Cardiac muscle cell (in vitro differentiated cells and primary cell): Measurements from ENCODE around the gene RNF213. TPM values are rescaled to one million over a fixed set of nuclear protein-coding genes. Genes with fewer than 3 reads are reported as not detected.

ENCODE experiments used
- DNase-seq, 2 donors: peaks; one replicate each; pipeline versions ENCODE4 v3.0.0 to v3.0.0-alpha.2; 2010 to 2017; ENCODE audit warnings: low read depth in 1 of 2, low spot score in 1 of 2
- H3K27ac ChIP-seq: fragments of 200-600 bp; sonication (generic); 2 replicates; pipeline ENCODE4 v1.5.1; 2016
- H3K27me3 ChIP-seq: fragments of 200-600 bp; sonication (generic); 2 replicates; pipeline ENCODE4 v1.6.0; 2016; ENCODE audit warnings: control low read depth
- H3K36me3 ChIP-seq: fragments of 200-600 bp; sonication (generic); 2 replicates; pipeline ENCODE4 v1.5.1; 2016; ENCODE audit warnings: control low read depth
- H3K4me1 ChIP-seq: fragments of 200-600 bp; sonication (generic); 2 replicates; pipeline ENCODE4 v1.8.1; 2017; ENCODE audit warnings: low read depth, mild to moderate bottlenecking, mixed run types
- H3K4me3 ChIP-seq: fragments of 200-600 bp; sonication (generic); 2 replicates; pipeline ENCODE4 v1.5.1; 2016; ENCODE audit warnings: mild to moderate bottlenecking
- H3K9me3 ChIP-seq: fragments of 200-600 bp; sonication (generic); 2 replicates; pipeline ENCODE4 v1.5.1; 2017; ENCODE audit warnings: low read depth, mild to moderate bottlenecking, control low read depth
- CTCF ChIP-seq: IDR thresholded peaks from 2 replicates; pipeline ENCODE4 v1.5.1; 2012; ENCODE audit warnings: low read depth, mild to moderate bottlenecking, low read length
- polyA plus RNA-seq: library from polyadenylated mRNA; unstranded; fragments of >200 nt; fragmentation: Nextera tagmentation; extraction: Ambion mirVana; gene quantifications from 2 replicates; pipeline ENCODE4 v1.2.1, GENCODE V29; 2016
- total RNA-seq: library from RNA; depleted of rRNA; stranded (reverse); fragments of >200 nt; gene quantifications from 2 replicates; pipeline ENCODE4 v1.2.3, GENCODE V29; 2016

Gene RNF213
- total and polyA plus RNA-seq, 2 experiments from 2014 or later, result 11.5 to 24.9 TPM

GRCh38 chr17:80438806-80439205, 178.2 kb downstream of the RNF213 start:
- DNase-seq, result no peak
- Histone ChIP-seq H3K36me3 (no peaks in the 10 kb centered on the region), H3K4me3 (no peak overlapping the region), H3K27me3 (peaks cover 18% of the 10 kb centered on the region), H3K4me1 (no peaks in the 10 kb centered on the region), H3K27ac (no peak overlapping the region), H3K9me3 (no peaks in the 10 kb centered on the region)
- TF ChIP-seq CTCF, result no peak

GRCh38 chr17:80439499-80439898, 178.8 kb downstream of the RNF213 start:
- no peak for DNase-seq
- no peak for TF ChIP-seq CTCF
- no peaks in the 10 kb centered on the region for H3K4me1 ChIP-seq

GRCh38 chr17:80441133-80441578, 180.5 kb downstream of the RNF213 start:
- H3K4me1 ChIP-seq, result no peaks in the 10 kb centered on the region
- H3K9me3 ChIP-seq, result no peaks in the 10 kb centered on the region
- no peak overlapping the region for H3K27ac ChIP-seq
- no peaks in the 10 kb centered on the region for H3K36me3 ChIP-seq
- no peak overlapping the region for H3K4me3 ChIP-seq
- H3K27me3 ChIP-seq, result peaks cover 26% of the 10 kb centered on the region
- peak; percentile 61 to 90 for DNase-seq
- TF ChIP-seq CTCF, result no peak

More at GRCh38 chr17:80439499-80439898, 178.8 kb downstream of the RNF213 start:
- peaks cover 23% of the 10 kb centered on the region for H3K27me3 ChIP-seq
- H3K4me3 ChIP-seq, result no peak overlapping the region
- H3K9me3 ChIP-seq, result no peaks in the 10 kb centered on the region
- no peak overlapping the region for H3K27ac ChIP-seq
- H3K36me3 ChIP-seq, result no peaks in the 10 kb centered on the region

- H3K4me3 ChIP-seq, result no peak overlapping the region
- H3K4me1 ChIP-seq, result no peaks in the 10 kb centered on the region
- H3K27me3 ChIP-seq, result peaks cover 26% of the 10 kb centered on the region
- H3K36me3 ChIP-seq, result no peaks in the 10 kb centered on the region
- TF ChIP-seq CTCF, result no peak
- no peak for DNase-seq
- no peak overlapping the region for H3K27ac ChIP-seq
- no peaks in the 10 kb centered on the region for H3K9me3 ChIP-seq
Measured at GRCh38 chr17:80441598-80442322, 181.1 kb downstream of the RNF213 start.

GRCh38 chr17:80442323-80442659, 181.6 kb downstream of the RNF213 start:
- Histone ChIP-seq H3K36me3 (no peaks in the 10 kb centered on the region), H3K9me3 (no peaks in the 10 kb centered on the region), H3K4me1 (no peaks in the 10 kb centered on the region), H3K4me3 (no peak overlapping the region), H3K27me3 (peaks cover 26% of the 10 kb centered on the region), H3K27ac (no peak overlapping the region)
- DNase-seq, result no peak
- TF ChIP-seq CTCF, result no peak

GRCh38 chr17:80442764-80443163, 182.1 kb downstream of the RNF213 start:
- no peak for DNase-seq
- no peak overlapping the region for H3K4me3 ChIP-seq
- no peak overlapping the region for H3K27ac ChIP-seq
- TF ChIP-seq CTCF, result no peak
- no peaks in the 10 kb centered on the region for H3K9me3 ChIP-seq
- no peaks in the 10 kb centered on the region for H3K4me1 ChIP-seq
- peaks cover 26% of the 10 kb centered on the region for H3K27me3 ChIP-seq
- H3K36me3 ChIP-seq, result no peaks in the 10 kb centered on the region
